MM.1S (cell line): ENCODE results near the gene CLEC2A.

Source experiments
- DNase-seq: peaks from one replicate; pipeline ENCODE4 v3.0.0-alpha.2; 2015
- H2AFZ ChIP-seq: fragments of 300-600 bp; sonication (generic); 2 replicates; pipeline ENCODE4 v1.6.0; 2016; ENCODE audit warnings: antibody characterized with exemption, low read length
- H3F3A ChIP-seq: fragments of 300-600 bp; sonication (generic); 2 replicates; pipeline ENCODE4 v1.6.1; 2016; ENCODE audit warnings: mild to moderate bottlenecking, antibody characterized with exemption, low read length, moderate library complexity, mixed read lengths; ENCODE audit not compliant: insufficient read depth
- H3K27ac ChIP-seq: fragments of 300-600 bp; sonication (generic); 2 replicates; pipeline ENCODE4 v1.5.1; 2016; ENCODE audit warnings: mild to moderate bottlenecking, low read length
- H3K27me3 ChIP-seq: fragments of 300-600 bp; sonication (generic); replicated peaks from 2 replicates; pipeline ENCODE4 v1.6.0; 2016; ENCODE audit warnings: low read length; ENCODE audit not compliant: insufficient read depth
- H3K36me3 ChIP-seq: fragments of 300-600 bp; sonication (generic); replicated peaks from 2 replicates; pipeline ENCODE4 v1.6.1; 2016; ENCODE audit warnings: mild to moderate bottlenecking, low read length, mixed read lengths; ENCODE audit not compliant: insufficient read depth
- H3K4me1 ChIP-seq: fragments of 300-600 bp; sonication (generic); 2 replicates; pipeline ENCODE4 v1.6.1; 2016; ENCODE audit warnings: low read length, mixed read lengths
- H3K4me2 ChIP-seq: fragments of 300-600 bp; sonication (generic); 2 replicates; pipeline ENCODE4 v1.6.0; 2016; ENCODE audit warnings: low read depth, low read length
- H3K4me3 ChIP-seq: fragments of 300-600 bp; sonication (generic); 2 replicates; pipeline ENCODE4 v1.5.1; 2016; ENCODE audit warnings: low read length, mixed read lengths
- H3K79me2 ChIP-seq: fragments of 300-600 bp; sonication (generic); 2 replicates; pipeline ENCODE4 v1.6.1; 2016; ENCODE audit warnings: mixed run types, low read length, mixed read lengths
- H3K9ac ChIP-seq: fragments of 300-600 bp; sonication (generic); 2 replicates; pipeline ENCODE4 v1.6.1; 2016; ENCODE audit warnings: low read length, mixed read lengths
- H3K9me2 ChIP-seq: fragments of 300-600 bp; sonication (generic); replicated peaks from 2 replicates; pipeline ENCODE4 v1.6.1; 2016; ENCODE audit warnings: mild to moderate bottlenecking, low read length, mixed read lengths; ENCODE audit not compliant: insufficient read depth
- H3K9me3 ChIP-seq: fragments of 300-600 bp; sonication (generic); replicated peaks from 2 replicates; pipeline ENCODE4 v1.6.1; 2016; ENCODE audit warnings: mild to moderate bottlenecking, low read length, mixed read lengths; ENCODE audit not compliant: insufficient read depth
- H4K20me1 ChIP-seq: fragments of 300-600 bp; sonication (generic); 2 replicates; pipeline ENCODE4 v1.6.1; 2016; ENCODE audit warnings: mild to moderate bottlenecking, low read length, moderate library complexity, mixed read lengths; ENCODE audit not compliant: insufficient read depth
- EZH2 ChIP-seq: fragments of 300-600 bp; sonication (generic); optimal IDR thresholded peaks from 2 replicates; pipeline ENCODE3; 2017; ENCODE audit warnings: low read depth, mild to moderate bottlenecking, antibody characterized with exemption, low read length, mixed read lengths
- EZH2phosphoT487 ChIP-seq: fragments of 300-600 bp; sonication (generic); IDR thresholded peaks from 2 replicates; pipeline ENCODE4 v1.6.1; 2018; ENCODE audit warnings: antibody characterized with exemption, low read length
- TF ChIP-seq, protein P1 (sequence below): fragments of 300-600 bp; sonication (generic); IDR thresholded peaks from 2 replicates; pipeline ENCODE4 v1.5.1; 2016; ENCODE audit warnings: antibody characterized with exemption, low read length, mixed read lengths

Gene CLEC2A

DNA sequence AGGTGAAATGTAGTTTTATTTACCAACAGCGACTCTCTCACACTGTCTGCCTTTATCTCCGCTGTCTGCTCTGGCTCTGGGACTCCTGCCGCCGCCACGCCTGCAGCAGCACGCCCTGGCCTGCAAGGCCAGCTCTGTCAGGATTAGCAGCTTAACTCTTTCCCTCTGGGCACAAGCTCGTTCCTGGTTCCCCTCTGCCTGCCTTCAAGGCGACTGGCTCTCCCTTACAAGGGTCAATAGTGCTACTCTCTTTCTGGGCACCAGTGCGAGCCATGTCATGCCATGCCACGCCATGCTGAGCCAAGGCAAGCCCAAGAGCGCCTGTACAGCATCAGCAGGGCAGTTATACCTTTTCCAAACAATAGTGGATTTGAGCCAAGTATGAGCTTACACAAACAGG, 59.4 kb downstream of the CLEC2A start:
- Histone ChIP-seq H3F3A (peaks cover 10% of the 10 kb centered on the region; the same call in 1 of the 2 replicates), H3K4me2 (no peak overlapping the region), H3K9me3 (no peaks in the 10 kb centered on the region), H3K27me3 (no peaks in the 10 kb centered on the region), H3K36me3 (no peaks in the 10 kb centered on the region), H3K4me3 (no peak overlapping the region), H3K9ac (no peak overlapping the region), H3K4me1 (0 out of 2 replicates have a peak, but pooled peaks cover 4% of the 10 kb centered on the region), H2AFZ (no peak overlapping the region), H3K9me2 (no peaks in the 10 kb centered on the region), H4K20me1 (no peaks in the 10 kb centered on the region), H3K27ac (no peak overlapping the region), H3K79me2 (no peaks in the 10 kb centered on the region)
- DNase-seq, result no peak
- TF ChIP-seq EZH2phosphoT487, result no peak
- TF ChIP-seq, protein P1, sequence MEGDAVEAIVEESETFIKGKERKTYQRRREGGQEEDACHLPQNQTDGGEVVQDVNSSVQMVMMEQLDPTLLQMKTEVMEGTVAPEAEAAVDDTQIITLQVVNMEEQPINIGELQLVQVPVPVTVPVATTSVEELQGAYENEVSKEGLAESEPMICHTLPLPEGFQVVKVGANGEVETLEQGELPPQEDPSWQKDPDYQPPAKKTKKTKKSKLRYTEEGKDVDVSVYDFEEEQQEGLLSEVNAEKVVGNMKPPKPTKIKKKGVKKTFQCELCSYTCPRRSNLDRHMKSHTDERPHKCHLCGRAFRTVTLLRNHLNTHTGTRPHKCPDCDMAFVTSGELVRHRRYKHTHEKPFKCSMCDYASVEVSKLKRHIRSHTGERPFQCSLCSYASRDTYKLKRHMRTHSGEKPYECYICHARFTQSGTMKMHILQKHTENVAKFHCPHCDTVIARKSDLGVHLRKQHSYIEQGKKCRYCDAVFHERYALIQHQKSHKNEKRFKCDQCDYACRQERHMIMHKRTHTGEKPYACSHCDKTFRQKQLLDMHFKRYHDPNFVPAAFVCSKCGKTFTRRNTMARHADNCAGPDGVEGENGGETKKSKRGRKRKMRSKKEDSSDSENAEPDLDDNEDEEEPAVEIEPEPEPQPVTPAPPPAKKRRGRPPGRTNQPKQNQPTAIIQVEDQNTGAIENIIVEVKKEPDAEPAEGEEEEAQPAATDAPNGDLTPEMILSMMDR, result no peak
- no peak for TF ChIP-seq EZH2

DNA sequence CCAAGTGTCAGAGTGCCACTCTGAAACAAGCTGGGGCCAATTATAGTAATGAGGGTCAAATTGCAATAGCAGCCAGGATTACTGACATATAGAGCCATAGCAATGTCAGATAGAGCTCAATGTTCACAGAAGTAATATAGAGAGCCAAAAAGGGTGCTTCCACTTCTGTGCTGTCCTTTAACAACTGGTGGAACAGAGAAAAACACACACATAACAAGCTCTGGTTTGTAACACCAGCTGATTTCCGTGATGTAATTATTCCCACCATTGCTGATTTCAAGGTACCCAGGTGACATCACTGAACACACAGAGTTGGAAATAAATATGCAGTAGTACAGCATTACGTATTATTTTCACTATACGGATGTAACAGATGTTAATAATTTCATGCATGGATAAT, 60.0 kb downstream of the CLEC2A start:
- TF ChIP-seq EZH2, result no peak
- TF ChIP-seq EZH2phosphoT487, result no peak
- TF ChIP-seq, protein P1, result no peak
- Histone ChIP-seq H3K4me2 (no peak overlapping the region), H3F3A (peaks cover 10% of the 10 kb centered on the region; the same call in 1 of the 2 replicates), H3K4me3 (no peak overlapping the region), H3K4me1 (0 out of 2 replicates have a peak, but pooled peaks cover 4% of the 10 kb centered on the region), H3K27me3 (no peaks in the 10 kb centered on the region), H3K36me3 (no peaks in the 10 kb centered on the region), H3K9me2 (no peaks in the 10 kb centered on the region), H4K20me1 (no peaks in the 10 kb centered on the region), H2AFZ (no peak overlapping the region), H3K9ac (no peak overlapping the region), H3K79me2 (no peaks in the 10 kb centered on the region), H3K27ac (no peak overlapping the region), H3K9me3 (no peaks in the 10 kb centered on the region)
- DNase-seq, result no peak

DNA sequence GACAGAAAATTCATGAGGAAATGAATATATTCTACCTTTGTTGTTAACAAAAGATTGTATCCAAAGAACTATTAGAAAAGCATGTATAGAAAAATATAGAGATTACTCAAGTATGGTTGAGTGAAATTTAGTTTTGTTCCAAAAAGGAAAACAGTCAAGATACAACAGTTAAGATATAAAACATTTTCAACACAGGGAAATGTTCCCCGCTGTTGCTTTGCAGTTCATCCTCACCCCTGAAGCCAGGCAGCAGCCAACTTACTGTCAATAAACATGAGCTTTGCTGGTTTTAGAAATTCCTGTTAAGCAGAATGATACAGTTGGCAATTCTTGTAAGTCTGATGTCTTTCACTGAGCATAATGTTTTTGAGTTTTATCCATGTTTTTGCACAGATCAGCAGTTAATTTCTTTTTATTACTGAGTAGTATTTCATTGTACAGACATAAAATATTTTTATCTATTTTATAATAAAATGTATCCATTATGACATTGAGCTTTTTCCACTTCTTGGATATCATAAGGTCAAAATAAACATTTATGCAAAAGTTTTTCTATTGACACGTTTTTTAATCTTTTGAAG, 61.8 kb downstream of the CLEC2A start:
- no peak overlapping the region for H3K27ac ChIP-seq
- no peaks in the 10 kb centered on the region for H3K9me2 ChIP-seq
- H3K4me2 ChIP-seq, result peak overlapping the region; percentile 76
- H3K9ac ChIP-seq, result peak overlapping the region; percentile 52; the same call in 1 of the 2 replicates
- peak overlapping the region; percentile 96 for H2AFZ ChIP-seq
- H3K4me3 ChIP-seq, result peak overlapping the region; percentile 70
- H3F3A ChIP-seq, result peaks cover 10% of the 10 kb centered on the region; the same call in 1 of the 2 replicates
- H4K20me1 ChIP-seq, result no peaks in the 10 kb centered on the region
- H3K4me1 ChIP-seq, result peaks cover 7% of the 10 kb centered on the region; the same call in 1 of the 2 replicates
- H3K27me3 ChIP-seq, result no peaks in the 10 kb centered on the region
- no peaks in the 10 kb centered on the region for H3K36me3 ChIP-seq
- H3K79me2 ChIP-seq, result no peaks in the 10 kb centered on the region
- no peak for TF ChIP-seq EZH2phosphoT487
- TF ChIP-seq, protein P1, result no peak
- no peak for TF ChIP-seq EZH2
- no peaks in the 10 kb centered on the region for H3K9me3 ChIP-seq
- DNase-seq, result no peak
